Activated T-cell treated with anti-CD3 and anti-CD28 coated beads, Interleukin-2, amount 50 U/mL, for 4 hours (primary cell): ENCODE results near the gene ATE1. TPM values are rescaled to one million over a fixed set of nuclear protein-coding genes. Genes with fewer than 3 reads are reported as not detected.

Experiments used
- ATAC-seq, 2 donors: fragments of 200-7000 bp; cut with Tn5 transposase; one replicate each; pipeline ENCODE4 v1.10.0; 2021
- DNase-seq: peaks from one replicate; pipeline ENCODE4 v3.0.0-alpha.2; 2020
- H3K27me3 Mint-ChIP-seq: one replicate; pipeline ENCODE4 v1.8.0; 2021; ENCODE audit warnings: low read depth, mixed read lengths
- H3K36me3 Mint-ChIP-seq: one replicate; pipeline ENCODE4 v1.8.0; 2022; ENCODE audit warnings: mixed read lengths; ENCODE audit not compliant: insufficient read depth
- H3K4me1 Mint-ChIP-seq: one replicate; pipeline ENCODE4 v1.8.0; 2021; ENCODE audit warnings: low read depth, mixed read lengths
- H3K4me3 Mint-ChIP-seq: one replicate; pipeline ENCODE4 v1.8.0; 2021; ENCODE audit warnings: mild to moderate bottlenecking, moderate library complexity, mixed read lengths
- H3K9me3 Mint-ChIP-seq: one replicate; pipeline ENCODE4 v1.8.0; 2021; ENCODE audit warnings: mixed read lengths
- total RNA-seq, 3 donors: library from RNA; stranded (reverse); gene quantifications; one replicate each; pipeline ENCODE4 v1.2.1, GENCODE V29; 2021

Gene ATE1
- total RNA-seq, 3 donors from 2014 or later = 33.6 to 41.2 (median 38.5) TPM

GRCh38 chr10:121695731-121696464 lies 231.9 kb downstream of the ATE1 start:
- no peak for ATAC-seq
- Mint-ChIP-seq H3K36me3 (no peaks in the 10 kb centered on the region), H3K27me3 (peaks cover 2% of the 10 kb centered on the region)

DNA sequence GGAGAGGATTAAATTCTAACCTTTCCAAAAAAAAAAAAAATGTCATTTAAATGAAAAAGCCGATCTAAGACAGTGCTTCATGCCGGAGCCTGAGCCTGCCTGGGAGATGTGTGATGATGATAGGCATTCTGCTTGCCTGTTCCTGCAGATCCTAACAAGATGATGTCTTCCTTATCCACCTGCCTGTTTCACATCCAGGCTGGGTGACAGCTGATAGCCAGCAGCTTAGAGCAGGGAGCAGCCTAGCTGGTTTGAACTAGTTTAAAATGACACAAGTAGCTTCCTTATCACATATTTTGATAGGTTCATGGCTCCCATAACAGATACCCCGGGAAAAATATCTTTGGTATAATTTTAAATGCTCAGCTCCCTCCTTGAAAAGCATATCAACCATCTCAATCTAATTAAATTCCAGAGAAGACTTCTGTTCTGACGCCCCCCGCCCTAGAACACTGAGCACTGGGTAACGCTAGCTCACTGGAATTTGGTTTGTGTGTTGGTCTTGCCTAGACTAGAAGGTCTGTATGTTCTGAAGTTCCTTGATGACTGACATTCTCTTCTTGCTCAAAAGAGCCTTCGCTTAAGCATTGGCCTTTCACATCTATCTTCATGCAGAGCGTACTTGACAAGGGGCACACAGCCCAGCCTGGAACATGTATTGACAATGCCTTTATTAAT lies 232.7 kb downstream of the ATE1 start:
- Mint-ChIP-seq H3K9me3 (peaks cover 5% of the 10 kb centered on the region), H3K27me3 (peaks cover 2% of the 10 kb centered on the region), H3K4me3 (no peak overlapping the region), H3K36me3 (no peaks in the 10 kb centered on the region), H3K4me1 (no peaks in the 10 kb centered on the region)
- ATAC-seq (no peak), DNase-seq (no peak)

More at GRCh38 chr10:121695731-121696464, 231.9 kb downstream of the ATE1 start:
- Mint-ChIP-seq H3K9me3 (peaks cover 10% of the 10 kb centered on the region), H3K4me1 (no peaks in the 10 kb centered on the region), H3K4me3 (no peak overlapping the region)
- DNase-seq = no peak

DNA sequence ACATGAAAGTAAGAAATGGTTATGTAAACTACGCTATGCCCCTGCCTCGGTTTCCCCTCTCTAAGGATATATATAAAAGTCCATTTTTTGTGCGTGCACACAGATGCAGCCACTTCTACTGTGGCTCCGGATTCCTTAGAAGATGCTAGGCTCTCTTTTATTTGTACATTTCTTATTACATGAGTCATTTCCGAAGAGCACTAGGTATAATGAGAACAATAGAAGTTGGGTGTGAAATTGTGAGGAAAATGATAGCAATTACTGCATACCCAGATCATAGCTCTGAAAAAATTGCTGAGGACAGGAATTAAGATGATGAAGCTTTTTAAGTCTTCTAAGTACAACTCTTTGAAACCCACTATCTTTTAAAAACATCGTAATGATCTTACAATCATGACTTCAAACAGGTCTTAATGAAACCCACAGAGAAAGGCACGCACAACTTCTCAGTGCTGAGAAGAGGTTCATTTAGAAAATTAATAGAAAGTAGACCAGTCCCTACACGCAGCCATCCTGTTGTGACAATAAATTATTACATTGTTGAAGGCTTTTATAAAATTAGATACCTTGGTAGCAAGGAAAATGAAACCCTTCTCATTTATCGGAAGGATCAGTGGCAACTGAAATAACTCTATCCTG lies 233.4 kb downstream of the ATE1 start:
- H3K4me1 Mint-ChIP-seq = no peaks in the 10 kb centered on the region
- H3K9me3 Mint-ChIP-seq = peaks cover 5% of the 10 kb centered on the region
- H3K27me3 Mint-ChIP-seq = peaks cover 2% of the 10 kb centered on the region
- H3K4me3 Mint-ChIP-seq = no peak overlapping the region
- no peak for DNase-seq
- no peak for ATAC-seq
- H3K36me3 Mint-ChIP-seq = no peaks in the 10 kb centered on the region

DNA sequence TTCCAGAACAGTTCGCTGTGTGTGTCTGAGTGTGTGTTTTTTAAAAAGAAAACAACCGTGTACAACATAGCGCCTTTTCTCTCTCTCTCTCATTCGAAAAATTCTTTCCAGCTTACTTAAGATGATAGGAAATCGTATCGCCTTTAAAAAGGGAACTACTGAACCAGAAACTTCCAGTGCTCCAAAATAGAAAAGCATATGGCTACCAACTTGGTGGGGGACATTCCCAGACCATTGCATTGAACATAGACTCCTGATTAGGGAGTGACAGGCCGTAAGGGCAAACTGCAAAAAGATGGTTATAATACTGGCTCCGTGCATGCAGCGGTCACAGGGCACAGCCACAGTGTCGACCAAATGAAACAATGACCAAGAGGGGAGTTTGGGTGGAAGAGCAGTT lies 235.2 kb downstream of the ATE1 start:
- ATAC-seq = no peak
- Mint-ChIP-seq H3K36me3 (no peaks in the 10 kb centered on the region), H3K4me1 (no peaks in the 10 kb centered on the region), H3K4me3 (no peak overlapping the region), H3K27me3 (peaks cover 2% of the 10 kb centered on the region), H3K9me3 (no peaks in the 10 kb centered on the region)
- no peak for DNase-seq

- no peaks in the 10 kb centered on the region for H3K4me1 Mint-ChIP-seq
- DNase-seq (no peak), ATAC-seq (no peak)
- H3K9me3 Mint-ChIP-seq = no peaks in the 10 kb centered on the region
- peaks cover 2% of the 10 kb centered on the region for H3K27me3 Mint-ChIP-seq
- H3K36me3 Mint-ChIP-seq = no peaks in the 10 kb centered on the region
- no peak overlapping the region for H3K4me3 Mint-ChIP-seq
These were observed 236.9 kb downstream of the ATE1 start for GRCh38 chr10:121690970-121691369.

Other genes starting within 250 kb of the ATE1 start
- 10 to 100 TPM; 81.0 to 85.2 (median 82.3) TPM for gene NSMCE4A, start 47.2 kb upstream of the ATE1 start, total RNA-seq
- gene TACC2, start 61.1 kb upstream of the ATE1 start, total RNA-seq = under 1 TPM; 0.21 to 0.57 (median 0.43) TPM